ENCODE measurements around the gene PLEKHB2.
"Not testable (repeated sequence)": the region's sequence is repeated elsewhere in the genome, so short reads cannot be mapped to it uniquely, and the experiment has no call there.

PLEKHB2 gene

GRCh38 chr2:131093696-131094462, 11.3 kb upstream of the PLEKHB2 start:
- no peak for DNase-seq (ENCODE audit: low spot score)

DNA sequence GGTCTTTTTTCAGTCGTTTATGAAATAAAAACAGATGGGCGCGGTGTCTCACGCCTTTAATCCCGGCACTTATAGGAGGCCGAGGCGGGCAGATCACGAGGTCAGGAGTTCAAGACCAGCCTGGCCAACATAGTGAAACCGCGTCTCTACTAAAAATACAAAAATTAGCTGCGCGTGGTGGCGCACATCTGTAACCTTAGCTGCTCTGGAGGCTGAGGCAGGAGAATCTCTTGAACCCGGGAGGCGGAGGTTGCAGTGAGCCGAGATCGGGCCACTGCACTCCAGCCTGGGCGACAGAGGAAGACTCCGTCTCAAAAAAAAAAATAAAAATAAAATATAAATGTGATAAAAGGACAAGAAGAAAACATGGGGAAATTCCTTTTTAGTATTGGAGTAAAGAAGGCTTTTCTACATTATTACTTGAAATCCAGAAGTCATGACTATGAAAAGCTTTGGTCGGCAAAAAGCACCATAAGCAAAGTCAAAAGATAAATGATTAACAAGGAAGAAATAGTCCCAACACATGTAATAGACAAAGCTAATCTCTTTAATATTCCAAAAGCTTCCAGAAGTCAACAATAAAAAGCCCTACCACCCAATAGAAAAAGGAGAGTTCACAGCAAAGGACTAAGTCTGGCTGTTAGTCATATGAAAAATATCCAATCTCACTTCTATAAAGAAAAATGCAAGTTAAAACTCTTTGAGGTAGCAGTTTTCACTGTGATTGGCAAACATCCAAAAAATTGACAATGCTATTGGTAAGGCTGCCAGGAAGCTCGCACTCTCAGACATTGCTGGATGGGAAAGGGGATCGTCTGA, 10.5 kb upstream of the PLEKHB2 start:
- DNase-seq (ENCODE audit: low spot score), result no peak

- DNase-seq (ENCODE audit: low spot score), result no peak
Observed at GRCh38 chr2:131103165-131103564, 2.0 kb upstream of the PLEKHB2 start.

- peak; percentile 81 for DNase-seq (ENCODE audit: low spot score)
Observed at GRCh38 chr2:131104487-131105155, 515 bp upstream of the PLEKHB2 start.

- DNase-seq (ENCODE audit: low spot score), result peak; percentile 25
Observed at GRCh38 chr2:131105950-131106801, 1.0 kb downstream of the PLEKHB2 start.

DNA sequence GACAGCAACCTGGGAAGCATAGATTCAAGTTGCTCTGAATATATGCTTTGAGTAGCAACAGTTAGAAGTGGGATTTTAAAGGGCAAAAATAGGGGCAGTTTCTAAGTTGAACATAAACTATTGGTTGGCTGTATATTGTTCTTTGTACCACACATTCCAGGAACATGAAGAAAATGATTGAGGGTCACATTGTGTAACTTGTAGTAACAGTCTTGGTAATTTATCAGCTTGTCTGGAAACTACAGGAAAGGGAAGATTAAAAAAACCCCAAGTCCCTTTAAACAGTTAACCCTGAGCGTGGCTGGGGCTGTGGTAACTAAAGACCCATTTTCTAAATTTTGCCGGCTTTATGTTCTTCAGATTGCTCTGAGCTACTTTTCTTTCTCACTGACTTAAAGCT, 7.4 kb downstream of the PLEKHB2 start:
- DNase-seq (ENCODE audit: low spot score), result no peak

DNA sequence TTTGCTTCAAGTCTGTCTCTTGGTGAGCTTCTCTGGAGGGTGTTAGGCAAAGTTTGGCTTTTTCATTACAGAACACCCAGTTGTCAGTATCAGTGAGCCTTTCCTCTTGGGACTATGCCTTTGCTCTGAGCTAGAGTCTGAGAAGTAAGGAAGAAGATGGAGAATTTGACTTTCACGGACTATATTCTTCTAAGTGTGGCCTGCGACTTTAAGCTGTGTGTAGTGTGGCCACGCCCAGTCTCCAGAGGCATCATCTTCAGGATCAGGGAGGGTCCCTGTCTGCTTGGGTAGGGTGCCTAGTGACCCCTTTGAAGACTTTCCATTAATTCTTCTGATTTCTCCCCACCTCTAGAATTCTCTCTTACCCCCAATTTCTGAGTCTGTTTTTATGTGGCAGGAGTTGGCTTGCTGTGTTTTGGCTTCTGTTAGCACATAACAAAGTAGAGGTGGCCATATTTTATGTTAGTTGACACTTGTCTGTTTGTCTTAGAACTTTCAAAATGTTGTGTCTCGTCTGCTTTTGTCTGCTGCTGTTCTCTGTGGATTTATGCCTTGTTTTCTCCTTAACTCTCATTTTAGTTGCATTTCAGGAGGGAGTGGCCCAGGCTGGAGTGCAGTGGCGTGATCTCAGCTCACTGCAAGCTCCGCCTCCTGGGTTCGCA, 8.6 kb downstream of the PLEKHB2 start:
- DNase-seq (ENCODE audit: low spot score), result no peak

GRCh38 chr2:131114950-131115349, 9.8 kb downstream of the PLEKHB2 start:
- not testable (repeated sequence) for DNase-seq (ENCODE audit: low spot score)

DNA sequence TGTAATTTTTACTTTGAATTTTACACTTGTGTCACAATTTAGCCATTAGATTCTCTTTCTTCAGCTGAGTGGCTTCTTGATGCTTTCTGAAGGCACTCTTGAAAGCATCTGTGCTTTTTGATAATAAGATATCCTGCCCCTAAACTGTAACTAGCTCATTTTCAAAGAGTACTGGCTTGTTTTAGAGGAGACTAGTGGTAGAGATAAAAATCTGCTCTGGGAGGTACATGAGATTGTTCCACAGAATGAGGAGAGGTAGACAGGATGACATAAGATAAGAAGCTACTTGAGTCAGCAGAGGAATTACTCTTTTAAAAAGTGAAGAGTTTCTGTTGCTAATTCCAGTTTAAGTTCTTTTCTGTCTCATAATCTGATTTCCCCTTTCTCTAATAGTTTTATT, 10.6 kb downstream of the PLEKHB2 start:
- DNase-seq (ENCODE audit: low spot score), result no peak

GRCh38 chr2:131120815-131121317, 15.7 kb downstream of the PLEKHB2 start:
- DNase-seq (ENCODE audit: low spot score), result no peak

- no peak for DNase-seq (ENCODE audit: low spot score)
Observed at GRCh38 chr2:131121464-131121863, 16.3 kb downstream of the PLEKHB2 start.

DNA sequence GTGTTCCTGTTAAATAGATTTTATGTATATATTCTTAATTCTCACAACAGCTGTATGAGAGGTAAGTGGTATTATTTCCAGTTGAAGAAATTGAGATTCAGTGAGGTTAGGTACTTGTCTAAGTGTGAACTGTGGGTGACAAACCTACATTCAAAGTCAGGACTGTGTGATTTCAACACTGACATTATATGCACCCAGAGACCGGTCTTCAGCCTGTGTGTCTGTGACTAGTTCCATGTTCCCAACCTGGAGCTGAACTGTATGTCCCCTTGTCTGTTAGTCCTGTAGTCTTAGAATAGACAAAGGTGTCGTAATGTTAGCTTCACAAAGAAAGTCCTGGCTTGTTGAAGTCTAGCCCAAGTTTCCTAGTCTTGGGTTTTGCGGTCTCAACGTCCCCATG, 17.4 kb downstream of the PLEKHB2 start:
- no peak for DNase-seq (ENCODE audit: low spot score)

DNA sequence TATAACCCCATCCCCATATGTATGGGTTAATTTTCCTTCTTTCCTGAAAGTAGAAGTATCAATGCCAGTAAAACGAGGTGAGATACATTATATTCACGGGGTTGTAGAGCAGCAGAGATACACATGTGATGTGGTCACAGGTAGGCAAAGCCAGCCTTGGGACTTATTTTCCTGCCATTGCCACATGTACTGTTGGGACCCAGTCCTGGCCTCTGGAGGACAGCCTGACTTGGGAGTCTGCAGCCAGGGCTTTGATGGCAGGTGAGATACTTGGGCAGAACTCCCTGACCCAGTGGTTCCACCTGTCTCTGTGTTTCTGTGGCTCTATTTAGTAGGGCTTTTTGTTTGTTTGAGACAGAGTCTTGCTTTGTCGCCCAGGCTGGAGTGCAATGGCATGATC, 18.1 kb downstream of the PLEKHB2 start:
- no peak for DNase-seq (ENCODE audit: low spot score)

- no peak for DNase-seq (ENCODE audit: low spot score)
Observed at GRCh38 chr2:131125195-131125757, 20.1 kb downstream of the PLEKHB2 start.

GRCh38 chr2:131126436-131126835, 21.3 kb downstream of the PLEKHB2 start:
- DNase-seq (ENCODE audit: low spot score), result no peak

- no peak for DNase-seq (ENCODE audit: low spot score)
Observed at GRCh38 chr2:131127076-131127475, 21.9 kb downstream of the PLEKHB2 start.

DNA sequence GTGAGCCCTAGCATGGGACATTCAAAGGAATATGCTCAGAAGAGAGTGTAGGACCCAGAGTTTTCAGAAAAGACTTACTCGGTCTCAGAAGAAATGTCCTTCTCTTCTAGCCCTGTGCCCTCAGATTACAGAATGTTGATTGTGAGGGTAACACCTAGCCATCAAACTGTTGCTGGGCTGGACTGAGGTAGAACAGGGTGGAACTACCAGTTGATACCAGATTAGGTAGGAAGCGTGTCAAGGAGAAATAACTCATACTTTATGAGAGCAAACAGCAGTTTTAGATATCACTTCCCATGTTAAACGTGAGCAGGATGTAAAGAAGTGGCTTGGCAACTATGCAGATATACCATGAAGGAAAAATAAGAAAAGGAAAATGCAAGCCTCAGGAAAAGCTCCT, 22.8 kb downstream of the PLEKHB2 start:
- no peak for DNase-seq (ENCODE audit: low spot score)

DNA sequence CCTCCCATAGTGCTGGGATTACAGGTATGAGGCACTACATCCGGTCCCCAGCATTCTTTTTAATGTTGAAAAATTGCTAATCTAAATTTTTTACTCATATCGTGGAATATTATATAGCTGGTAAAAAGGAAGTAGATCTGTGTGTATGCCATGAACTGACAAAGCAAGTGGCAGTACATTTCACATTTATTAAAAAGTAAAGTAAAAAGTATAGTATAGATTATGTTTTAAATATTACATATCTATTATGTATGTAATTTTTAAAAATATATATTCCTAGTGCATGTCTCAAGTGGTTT, 25.1 kb downstream of the PLEKHB2 start:
- DNase-seq (ENCODE audit: low spot score), result no peak

- no peak for DNase-seq (ENCODE audit: low spot score)
Observed at GRCh38 chr2:131132729-131133128, 27.6 kb downstream of the PLEKHB2 start.

GRCh38 chr2:131140581-131140980, 35.4 kb downstream of the PLEKHB2 start:
- no peak for DNase-seq (ENCODE audit: low spot score)

DNA sequence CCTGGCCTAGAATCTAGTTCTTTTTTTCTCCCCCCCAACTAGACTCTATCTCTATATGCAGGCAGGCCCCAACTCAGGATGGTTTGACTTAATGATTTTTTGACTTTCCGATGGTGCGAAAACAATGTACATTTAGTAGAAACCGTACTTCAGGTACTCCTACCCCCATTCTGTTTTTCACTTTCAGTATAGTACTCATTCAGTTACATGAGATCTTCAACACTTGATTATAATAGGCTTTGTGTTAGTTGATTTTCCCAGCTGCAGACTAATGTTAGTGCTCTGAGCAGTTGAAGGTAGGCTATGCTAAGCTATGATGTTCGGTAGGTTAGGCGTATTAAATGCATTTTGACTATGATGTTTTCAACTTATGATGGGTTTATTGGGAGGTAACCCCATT, 37.7 kb downstream of the PLEKHB2 start:
- no peak for DNase-seq (ENCODE audit: low spot score)
